Measurements from ENCODE around the gene GRAMD1A. TPM values are rescaled to one million over a fixed set of nuclear protein-coding genes. Genes with fewer than 3 reads are reported as not detected.

Gene GRAMD1A
- total RNA-seq, 1 experiment from 2014 or later, result 125 TPM

- H3T11ph ChIP-seq (ENCODE audit: low read length), result no peak overlapping the region
- no peak overlapping the region for H2BK20ac ChIP-seq (ENCODE audit: low read depth, low read length, poor library complexity, severe bottlenecking)
- H3K27me3 ChIP-seq (ENCODE audit: insufficient read depth, low read length), result no peaks in the 10 kb centered on the region
- H3K9me3 ChIP-seq (ENCODE audit: control insufficient read depth, low read depth, low read length), result no peaks in the 10 kb centered on the region
- Mint-ChIP-seq H3K36me3 (ENCODE audit: insufficient read depth in 1 of 3, low read depth in 3 of 3) (peaks cover 52 to 67% (median 60%) of the 10 kb centered on the region in 3 experiments), H3K27me3 (ENCODE audit: low read depth) (no peaks in the 10 kb centered on the region; the same call in 1 of the 2 replicates), H3K27ac (peak overlapping the region; percentile 81 to 87 (median 83); a peak in 6 of 7 replicates), H3K4me3 (peak overlapping the region in 1 of 2 experiments; percentile 42; a peak in 1 of 5 replicates), H3K4me1 (peaks cover 23 to 34% of the 10 kb centered on the region in 2 experiments), H3K9me3 (peaks cover 0 to 2% of the 10 kb centered on the region in 2 experiments; a peak in 3 of 5 replicates)
- H3K4ac ChIP-seq (ENCODE audit: low read depth, low read length), result no peak overlapping the region
- H3K23ac ChIP-seq (ENCODE audit: insufficient read length, low read depth, low read length), result no peak overlapping the region
- peaks cover 11% of the 10 kb centered on the region for H3K23me2 ChIP-seq (ENCODE audit: insufficient read length, low read depth, low read length, poor library complexity, severe bottlenecking)
- H4K5ac ChIP-seq (ENCODE audit: insufficient read length, low read depth, low read length), result no peak overlapping the region
- no peak overlapping the region for H2BK15ac ChIP-seq (ENCODE audit: low read depth, low read length)
- peaks cover 46% of the 10 kb centered on the region; the same call in 1 of the 2 replicates for H3K79me2 ChIP-seq (ENCODE audit: insufficient read depth, low read length)
- peaks cover 2% of the 10 kb centered on the region for H4K20me1 ChIP-seq (ENCODE audit: control insufficient read depth, insufficient read depth, insufficient read length)
- no peak overlapping the region for H2AFZ ChIP-seq (ENCODE audit: low read length)
- no peak overlapping the region for H3K9ac ChIP-seq (ENCODE audit: extremely low read depth, insufficient read length, low read length)
- peaks cover 11% of the 10 kb centered on the region for H3K79me1 ChIP-seq (ENCODE audit: insufficient read depth, low read depth, low read length, poor library complexity, severe bottlenecking)
- peaks cover 3% of the 10 kb centered on the region; the same call in 1 of the 2 replicates for H3K4me1 ChIP-seq (ENCODE audit: insufficient read depth, low read length)
- no peak for DNase-seq
- no peak overlapping the region for H4K91ac ChIP-seq (ENCODE audit: insufficient read length, low read depth, low read length)
- H3K27ac ChIP-seq (ENCODE audit: insufficient read length, low read depth, low read length), result no peak overlapping the region
- TF ChIP-seq CTCF (conservative IDR thresholded peaks at IDR 0.05), result no peak
- H4K8ac ChIP-seq (replicated peaks; ENCODE audit: insufficient read length, low read depth, low read length), result no peak overlapping the region
- no peak overlapping the region for H3K18ac ChIP-seq (ENCODE audit: insufficient read length, low read depth, low read length)
- H3K4me2 ChIP-seq (ENCODE audit: insufficient read depth, insufficient read length, low read length), result no peak overlapping the region
- no peak overlapping the region for H2BK120ac ChIP-seq (ENCODE audit: low read depth, low read length, poor library complexity, severe bottlenecking)
- no peak overlapping the region for H3K14ac ChIP-seq (ENCODE audit: insufficient read depth, low read length)
- no CpG with 5 or more reads among the region's 18 CpGs for WGBS (ENCODE audit: extremely low coverage, insufficient read length, low lambda C conversion rate)
- H2BK5ac ChIP-seq (ENCODE audit: insufficient read length, low read length), result no peak overlapping the region
- no peak overlapping the region for H2BK12ac ChIP-seq (ENCODE audit: insufficient read length, low read depth, low read length)
- no peak overlapping the region for H2AK5ac ChIP-seq (ENCODE audit: insufficient read length, low read length)
- no peak overlapping the region for H3K56ac ChIP-seq (ENCODE audit: insufficient read length, low read depth, low read length)
These were observed 4.6 kb downstream of the GRAMD1A start for GRCh38 chr19:35004517-35005255.
